Inflammatory macrophage treated with lipopolysaccharide for 4 hours (primary cell): ENCODE data around the gene TMEM237.

ENCODE experiments used
- DNase-seq: peaks from one replicate; pipeline ENCODE4 v3.0.0-alpha.2; 2020

TMEM237 gene

DNA sequence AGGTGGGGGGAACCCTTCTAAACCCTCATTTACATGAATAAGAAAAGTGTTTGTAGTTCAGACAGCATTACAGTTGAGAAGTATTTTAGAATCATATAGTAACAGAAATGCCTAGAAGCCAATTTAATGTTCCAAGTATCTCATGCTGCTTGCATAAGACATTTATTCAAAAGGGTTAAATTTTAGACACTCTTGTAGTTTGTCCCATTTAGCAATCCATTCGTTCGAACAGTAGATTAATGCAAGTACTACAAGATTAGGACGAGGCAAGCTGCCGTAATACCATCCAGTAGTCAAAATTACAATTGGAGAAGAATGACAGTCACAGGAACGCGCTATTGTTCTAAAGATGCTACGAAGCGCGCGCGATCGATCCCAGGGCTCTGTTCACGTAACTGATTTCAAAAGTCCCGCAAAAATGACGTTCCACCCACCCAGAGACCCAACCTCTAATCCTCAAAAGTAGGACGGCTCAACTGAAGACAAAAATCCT is 1.2 kb downstream of the TMEM237 start:
- no peak for DNase-seq

- no peak for DNase-seq
Observed at GRCh38 chr2:201639205-201639604, 4.1 kb downstream of the TMEM237 start.

DNA sequence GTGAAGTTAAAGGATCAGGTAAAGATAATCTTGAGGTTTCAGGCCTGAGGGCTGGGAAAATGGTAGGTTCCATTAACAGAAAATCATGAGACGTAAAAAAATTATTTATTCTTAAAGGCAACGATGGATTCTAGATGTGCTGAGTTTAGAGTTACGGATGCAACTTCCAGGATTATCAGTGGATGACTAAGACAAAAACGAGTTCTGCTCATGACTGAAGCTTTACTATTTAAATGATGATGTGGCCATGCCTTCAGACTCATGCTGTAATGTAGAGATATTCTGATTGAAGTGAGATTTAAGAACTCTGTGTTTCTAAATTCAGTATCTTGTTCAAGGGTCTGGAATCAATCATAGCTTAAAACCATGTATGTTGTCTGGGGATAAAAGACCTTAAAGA is 5.0 kb downstream of the TMEM237 start:
- DNase-seq = no peak

GRCh38 chr2:201633661-201634249 is 9.5 kb downstream of the TMEM237 start:
- DNase-seq = no peak

DNA sequence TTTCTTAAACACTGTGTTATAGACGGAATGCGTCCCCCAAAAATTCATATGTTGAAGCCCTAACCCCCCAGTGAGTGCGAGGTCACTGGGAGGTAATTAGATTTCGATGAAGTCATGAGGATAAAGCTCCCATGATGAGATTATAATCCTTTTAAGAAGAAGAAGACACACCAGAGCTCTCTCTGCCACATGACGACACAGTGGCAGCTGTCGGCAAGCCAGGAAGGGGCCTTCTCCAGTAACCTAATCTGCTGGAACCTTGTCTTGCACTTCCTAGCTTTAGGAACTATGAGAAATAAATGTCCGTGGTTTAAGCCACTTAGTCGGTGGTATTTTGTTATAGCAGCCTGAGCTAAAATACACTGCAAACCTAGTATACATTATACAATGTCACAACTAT is 12.3 kb downstream of the TMEM237 start:
- no peak for DNase-seq

DNA sequence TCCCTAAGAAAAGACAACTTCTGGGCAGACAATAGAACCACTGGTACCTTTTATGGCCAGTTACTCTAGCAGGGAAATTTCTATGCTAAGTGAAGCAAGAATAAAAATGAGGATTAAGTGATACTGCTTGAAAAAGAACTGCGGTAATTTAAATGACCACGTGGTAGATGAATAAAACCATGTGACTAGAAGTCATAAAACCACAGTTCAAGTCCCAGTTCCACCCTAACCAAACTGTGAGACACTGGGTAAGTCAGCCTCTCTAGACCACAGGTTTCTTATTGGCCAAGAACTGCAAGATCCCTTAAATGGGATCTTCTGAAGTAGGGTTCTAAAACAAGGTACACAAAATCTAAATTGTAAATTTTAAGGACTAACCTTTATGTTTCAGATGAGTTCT is 12.7 kb downstream of the TMEM237 start:
- no peak for DNase-seq

- DNase-seq = no peak
Observed at GRCh38 chr2:201628545-201628944, 14.8 kb downstream of the TMEM237 start.

DNA sequence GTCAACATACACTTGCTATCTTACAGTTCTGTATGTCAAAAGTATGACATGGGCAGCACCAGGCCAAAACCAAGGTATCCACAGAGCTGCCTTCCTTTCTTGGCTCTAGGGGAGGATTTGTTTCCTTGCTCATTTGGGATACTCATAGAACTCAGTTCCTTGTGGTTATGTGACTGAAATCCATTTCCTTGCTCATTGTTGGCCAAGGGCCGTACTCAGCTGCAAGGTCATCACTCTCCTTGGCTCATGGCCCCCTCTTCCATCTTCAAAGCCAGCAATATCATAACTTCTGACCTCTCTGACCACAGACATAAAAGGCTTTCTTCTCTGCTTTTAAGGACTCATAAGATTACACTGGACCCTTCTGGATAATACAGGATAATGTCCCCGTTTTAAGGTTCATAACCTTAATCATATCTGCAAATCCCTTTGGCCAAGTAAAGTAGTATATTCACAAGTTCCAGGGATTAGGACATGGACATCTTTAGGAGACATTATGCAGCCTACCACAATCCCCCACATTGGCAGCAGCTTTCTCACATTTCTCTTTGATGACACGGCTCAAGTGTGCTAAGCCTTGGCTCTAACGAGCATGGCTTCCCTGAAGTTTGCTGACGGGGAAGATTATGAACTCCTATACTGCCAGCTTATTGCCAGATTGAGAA is 20.9 kb downstream of the TMEM237 start:
- no peak for DNase-seq

DNA sequence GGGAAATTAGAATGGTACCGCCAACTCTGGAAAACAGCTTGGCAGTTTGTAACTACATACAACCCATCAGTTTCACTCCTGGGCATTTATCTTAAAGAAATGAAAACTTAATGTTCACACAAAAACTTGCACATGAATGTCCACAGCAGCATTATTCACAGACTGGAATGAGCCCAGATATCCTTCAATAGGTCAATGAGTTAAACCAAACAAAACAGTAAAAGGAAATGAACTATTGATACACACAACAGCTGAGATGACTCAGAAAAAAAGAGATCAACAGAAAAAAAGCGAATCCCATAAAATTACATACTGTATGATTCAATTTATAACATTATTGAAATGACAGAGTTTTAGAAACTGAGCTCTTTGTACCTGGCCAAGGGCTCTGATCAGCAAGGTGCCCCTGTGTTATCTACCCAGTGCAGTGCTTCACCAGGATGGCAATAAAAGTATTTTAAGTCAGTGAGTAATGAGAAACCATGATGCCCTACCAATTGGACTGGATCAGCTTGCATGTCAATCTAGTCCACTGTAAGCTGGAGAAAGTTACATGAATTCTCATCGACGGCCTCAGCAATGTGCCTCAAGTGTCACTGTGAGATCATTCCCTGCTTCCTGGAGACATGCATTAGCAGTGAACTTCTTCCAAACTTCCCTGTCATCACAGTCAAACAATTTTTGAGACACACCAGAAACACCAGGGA is 21.9 kb downstream of the TMEM237 start:
- no peak for DNase-seq

GRCh38 chr2:201618744-201619662 is 24.3 kb downstream of the TMEM237 start:
- peak; percentile 33 for DNase-seq

GRCh38 chr2:201608021-201608420 is 35.3 kb downstream of the TMEM237 start:
- DNase-seq = no peak

GRCh38 chr2:201607568-201607967 is 35.7 kb downstream of the TMEM237 start:
- no peak for DNase-seq

GRCh38 chr2:201600906-201601305 is 42.4 kb downstream of the TMEM237 start:
- DNase-seq = no peak

DNA sequence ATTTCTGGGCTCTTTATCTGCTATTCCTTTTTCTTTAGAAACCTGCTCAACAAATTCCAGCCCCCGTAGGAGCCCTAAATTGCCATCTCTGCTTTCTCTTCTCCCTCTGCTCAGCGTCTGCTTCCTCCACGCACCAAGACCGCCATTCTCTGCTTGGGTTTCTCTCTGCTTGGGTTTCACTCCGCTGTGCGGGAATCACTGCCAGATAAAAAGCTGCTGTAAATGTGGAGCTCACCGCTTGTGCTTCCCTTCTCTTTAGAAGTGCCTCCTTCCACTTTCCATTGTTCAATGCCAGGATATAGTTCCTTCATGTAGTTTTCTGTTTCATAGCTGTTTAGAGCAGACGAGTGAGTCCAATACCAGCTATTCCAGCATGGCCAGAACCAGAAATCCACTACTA is 45.9 kb downstream of the TMEM237 start:
- no peak for DNase-seq

- DNase-seq = peak; percentile 81
Observed at GRCh38 chr2:201580486-201580885, 62.8 kb downstream of the TMEM237 start.

DNA sequence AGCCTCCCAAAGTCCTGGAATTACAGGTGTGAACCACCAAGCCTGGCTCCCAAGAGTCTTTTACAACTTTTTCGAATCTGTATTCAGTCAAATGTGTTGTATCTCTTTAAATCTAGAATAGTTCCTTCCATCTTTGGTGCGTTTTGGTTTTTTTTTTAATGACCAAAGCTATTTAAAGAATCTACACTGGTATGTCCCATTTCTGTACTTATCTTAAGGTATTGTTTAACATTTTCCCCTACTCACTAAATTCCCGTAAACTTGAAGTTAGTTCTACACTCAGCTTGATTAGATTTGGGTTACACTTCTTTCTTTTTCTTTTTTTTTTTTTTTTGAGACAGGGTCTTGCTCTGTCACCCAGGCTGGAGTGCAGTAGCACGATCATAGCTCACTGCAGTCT is 63.8 kb downstream of the TMEM237 start:
- no peak for DNase-seq

- no peak for DNase-seq
Observed at GRCh38 chr2:201575971-201576370, 67.3 kb downstream of the TMEM237 start.

DNA sequence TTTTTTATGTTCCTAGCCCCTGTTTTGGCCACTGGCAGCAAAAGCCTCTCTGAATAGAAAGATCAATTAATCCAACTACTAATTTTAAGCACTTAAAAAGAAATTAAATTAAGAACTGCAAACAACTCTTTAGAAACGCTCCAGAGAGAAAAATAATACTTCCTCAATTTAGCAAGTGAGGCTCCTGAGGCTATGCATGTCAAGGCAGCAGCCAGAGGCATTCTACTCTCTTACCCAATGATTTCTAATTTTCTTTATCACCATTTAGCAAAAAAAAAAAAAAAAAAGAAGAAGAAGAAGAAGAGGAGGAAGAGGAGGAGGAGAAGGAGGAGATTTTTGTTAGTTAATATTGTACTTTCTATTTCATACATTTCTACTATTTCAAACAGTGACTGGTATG is 68.5 kb downstream of the TMEM237 start:
- peak; percentile 58 for DNase-seq

- peak; percentile 81 for DNase-seq
Observed at GRCh38 chr2:201572846-201573508, 70.3 kb downstream of the TMEM237 start.
